GM21390 (cell line): Measurements from ENCODE around the gene ELOF1.
"Not testable (repeated sequence)": the region's sequence is repeated elsewhere in the genome, so short reads cannot be mapped to it uniquely, and the experiment has no call there.

ENCODE experiments used
- ATAC-seq: cut with Tn5 transposase; IDR thresholded peaks from one replicate; pipeline ENCODE4 v1.9.1; 2021; ENCODE audit not compliant: unreplicated experiment

ELOF1 gene

DNA sequence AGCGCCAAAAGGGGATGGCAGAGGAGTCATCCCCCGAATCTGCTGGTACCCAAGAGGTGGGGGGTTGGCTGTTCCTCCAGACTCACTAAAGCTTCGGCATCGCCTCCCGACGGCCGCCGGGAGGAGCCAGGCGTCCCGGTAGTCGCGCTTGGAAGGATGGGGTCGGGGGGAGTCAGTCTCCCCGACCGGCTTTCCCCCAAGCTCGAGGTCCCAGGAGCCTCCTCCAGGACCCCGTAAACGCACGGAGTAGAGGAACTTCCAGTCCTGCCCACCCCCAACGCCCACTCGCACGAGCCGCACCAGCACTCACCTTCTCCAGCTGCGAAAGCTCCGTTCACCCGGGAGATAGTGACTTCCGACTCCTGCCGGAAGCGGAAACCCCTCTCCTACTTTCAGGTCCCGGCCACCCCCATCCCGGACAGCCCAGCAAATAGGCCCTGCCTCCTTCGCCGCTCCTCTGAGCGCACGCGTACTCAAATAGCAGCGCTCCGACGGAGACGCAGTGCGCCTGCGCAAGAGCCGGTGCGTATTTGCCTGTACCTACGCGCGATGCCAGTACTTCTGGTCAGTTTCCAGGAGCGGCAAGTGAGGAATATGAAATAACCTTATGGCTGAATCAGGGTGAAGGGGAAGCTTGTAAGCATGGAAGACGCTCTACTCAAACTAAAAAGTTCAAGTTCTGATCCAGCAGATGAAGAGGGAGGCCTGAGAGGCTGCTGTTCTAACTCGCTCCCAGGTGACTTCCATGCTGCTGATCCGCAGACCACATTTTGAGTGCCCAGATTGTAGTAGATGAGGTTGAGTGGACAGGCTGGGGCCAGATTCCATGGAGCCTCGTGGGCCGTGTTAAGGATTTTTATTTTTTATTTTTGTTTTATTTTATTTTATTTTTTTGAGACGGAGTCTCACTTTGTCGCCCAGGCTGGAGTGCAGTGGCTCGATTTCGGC, at the start of gene ELOF1:
Gene ELOF1 (minus strand): TSS at position 350 of the 948 bp plus-strand sequence. CDS start 4,883 bp downstream, outside the sequence.
- ATAC-seq, result peak; percentile 67

- no peak for ATAC-seq
Observed at GRCh38 chr19:11606484-11606883, 47.5 kb upstream of the ELOF1 start.

DNA sequence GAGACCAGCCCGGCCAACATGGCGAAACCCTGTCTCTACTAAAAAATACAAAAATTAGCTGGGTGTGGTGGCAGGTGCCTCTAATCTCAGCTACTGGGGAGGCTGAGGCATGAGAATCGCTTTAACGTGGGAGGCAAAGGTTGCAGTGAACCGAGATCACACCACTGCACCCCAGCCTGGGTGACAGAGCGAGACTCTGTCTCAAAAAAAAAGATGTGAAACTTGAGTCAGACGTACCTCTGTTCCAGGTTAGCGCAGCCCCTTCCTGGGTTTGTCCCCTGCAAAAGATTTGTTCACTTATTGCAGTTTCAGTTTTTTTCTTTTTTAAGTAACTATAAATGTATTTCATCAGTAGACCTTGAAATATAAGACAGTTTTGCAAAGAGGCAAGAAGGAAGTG, 40.7 kb upstream of the ELOF1 start:
- not testable (repeated sequence) for ATAC-seq

DNA sequence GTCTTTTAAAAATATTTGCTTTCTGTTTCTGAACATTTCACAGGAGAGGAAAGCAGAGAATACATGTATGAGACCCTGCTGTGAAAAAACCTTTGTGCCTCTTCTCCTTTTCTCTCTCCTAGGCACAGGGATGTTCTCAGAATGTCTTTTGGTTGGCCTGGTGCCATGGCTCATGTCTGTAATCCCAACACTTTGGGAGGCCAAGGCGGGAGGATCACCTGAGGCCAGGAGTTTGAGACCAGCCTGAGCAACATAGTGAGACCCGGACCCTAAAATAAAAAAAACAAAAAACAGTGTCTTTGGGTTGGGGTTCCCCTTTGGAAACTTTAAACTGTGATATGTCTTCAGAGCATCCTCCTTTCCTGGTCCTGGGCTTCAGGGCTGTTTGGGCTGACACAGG, 39.7 kb upstream of the ELOF1 start:
- no peak for ATAC-seq

GRCh38 chr19:11598103-11598483, 39.1 kb upstream of the ELOF1 start:
- no peak for ATAC-seq

GRCh38 chr19:11597202-11598102, 38.4 kb upstream of the ELOF1 start, which contains the start of gene ZNF627:
Gene ZNF627 (plus strand): TSS chr19:11597483. CDS start chr19:11597628, 145 bp downstream.
- peak; percentile 97 for ATAC-seq

- ATAC-seq, result no peak
Observed at GRCh38 chr19:11596156-11596555, 37.1 kb upstream of the ELOF1 start.

- ATAC-seq, result no peak
Observed at GRCh38 chr19:11594084-11594483, 35.1 kb upstream of the ELOF1 start.

GRCh38 chr19:11587975-11588631, 29.1 kb upstream of the ELOF1 start:
- ATAC-seq, result no peak

- ATAC-seq, result no peak
Observed at GRCh38 chr19:11587302-11587974, 28.4 kb upstream of the ELOF1 start.

DNA sequence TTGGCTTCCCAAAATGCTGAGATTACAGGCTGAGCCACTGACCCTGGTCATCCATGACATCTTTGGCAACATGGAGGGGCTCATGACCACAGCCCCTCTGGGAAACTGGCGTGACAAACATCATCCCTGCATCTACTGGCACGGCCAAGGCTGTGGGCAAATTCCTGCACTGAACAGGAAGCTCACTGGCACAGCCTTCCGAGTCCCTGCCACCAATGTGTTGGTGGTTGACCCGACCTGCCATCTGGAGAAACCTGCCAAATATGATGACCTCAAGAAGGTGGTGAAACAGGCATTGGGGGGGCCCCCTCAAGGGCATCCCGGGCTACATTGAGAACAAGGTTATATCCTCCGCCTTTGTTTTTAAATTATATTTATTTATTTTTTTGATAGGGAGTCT, 27.3 kb upstream of the ELOF1 start:
- no peak for ATAC-seq

DNA sequence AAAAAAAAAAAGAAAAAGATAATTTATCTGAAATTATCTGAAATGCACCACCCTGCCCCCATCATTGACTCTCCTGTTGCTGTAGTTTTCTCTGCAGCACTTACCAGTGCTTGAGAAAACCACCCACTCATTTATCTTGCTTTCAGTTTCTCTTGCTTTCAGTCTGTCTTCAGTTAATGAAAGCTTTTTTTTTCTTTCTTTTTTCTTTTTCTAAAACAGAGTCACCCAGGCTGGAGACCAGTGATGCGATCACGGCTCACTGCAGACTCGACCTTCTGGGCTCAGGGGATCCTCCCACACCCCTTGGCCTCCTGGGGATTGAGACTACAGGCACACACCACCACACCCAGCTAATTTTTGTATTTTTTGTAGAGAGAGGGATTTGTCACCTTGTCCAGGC, 22.7 kb upstream of the ELOF1 start:
- peak; percentile 68 for ATAC-seq

GRCh38 chr19:11580116-11580515, 21.1 kb upstream of the ELOF1 start:
- no peak for ATAC-seq

GRCh38 chr19:11578258-11579142, 19.5 kb upstream of the ELOF1 start:
- no peak for ATAC-seq

DNA sequence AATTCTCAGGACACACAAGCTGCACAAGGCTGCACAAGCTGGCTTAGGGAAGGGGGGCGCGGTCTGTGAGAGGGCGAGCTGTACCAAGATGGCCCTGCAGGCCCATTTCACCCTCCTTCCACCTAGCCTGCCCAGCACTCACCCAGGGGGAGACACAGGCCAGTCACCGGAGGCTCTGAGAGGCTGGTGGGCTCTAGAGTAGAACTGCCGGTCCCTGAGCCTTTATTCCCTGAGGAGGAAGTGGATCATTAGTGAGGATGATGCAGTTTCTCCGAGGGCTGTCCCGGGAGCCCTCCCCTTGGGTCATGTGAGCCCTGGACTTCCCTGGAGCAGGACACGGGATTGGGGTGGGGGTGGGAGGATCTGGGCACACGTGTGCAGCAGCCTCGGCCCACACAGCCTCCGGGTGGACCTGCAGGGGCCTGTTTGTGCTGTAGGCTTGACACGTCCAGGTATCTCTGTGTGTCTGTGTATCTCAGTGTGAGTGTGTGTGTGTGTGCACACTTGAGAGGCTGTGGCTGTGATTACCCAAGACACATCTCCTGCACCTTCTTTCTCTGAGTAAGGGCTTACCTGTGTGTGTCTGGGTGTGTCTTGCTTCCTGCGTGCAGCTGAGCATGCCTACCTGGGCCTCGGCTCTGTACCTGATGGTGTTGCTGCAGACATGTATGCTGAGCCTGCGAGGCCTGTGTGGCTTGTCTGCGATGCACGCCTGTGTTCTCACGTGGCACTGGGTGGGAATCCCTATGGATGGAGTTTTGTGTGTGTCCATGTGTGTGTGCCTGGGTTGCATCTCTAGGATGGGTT, 18.6 kb upstream of the ELOF1 start, which contains the start of gene ACP5:
Gene ACP5 (minus strand): TSS at position 195 of the 807 bp plus-strand sequence. CDS start 328 bp downstream, outside the sequence.
- ATAC-seq, result no peak

- ATAC-seq, result no peak
Observed at GRCh38 chr19:11576227-11576626, 17.2 kb upstream of the ELOF1 start.

GRCh38 chr19:11574689-11575088, 15.7 kb upstream of the ELOF1 start:
- ATAC-seq, result no peak

DNA sequence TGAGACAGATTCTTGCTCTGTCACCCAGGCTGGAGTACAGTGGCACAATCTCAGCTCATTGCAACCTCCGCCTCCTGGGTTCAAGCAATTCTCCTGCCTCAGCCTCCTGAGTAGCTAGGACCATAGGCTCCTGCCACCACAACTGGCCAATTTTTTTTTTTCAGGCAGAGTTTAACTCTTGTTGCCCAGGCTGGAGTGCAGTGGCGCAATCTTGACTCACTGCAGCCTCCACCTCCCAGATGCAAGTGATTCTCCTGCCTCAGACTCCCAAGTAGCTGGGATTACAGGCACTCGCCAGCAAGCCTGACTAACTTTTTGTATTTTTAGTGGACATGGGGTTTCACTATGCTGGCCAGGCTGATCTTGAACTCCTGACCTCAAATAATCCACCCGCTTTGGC, 14.7 kb upstream of the ELOF1 start:
- ATAC-seq, result not testable (repeated sequence)
